GM21390 (cell line): ENCODE results near the gene ATP2C1.
"Not testable (repeated sequence)": the region's sequence is repeated elsewhere in the genome, so short reads cannot be mapped to it uniquely, and the experiment has no call there.

Experiments used
- ATAC-seq: cut with Tn5 transposase; IDR thresholded peaks from one replicate; pipeline ENCODE4 v1.9.1; 2021; ENCODE audit not compliant: unreplicated experiment

ATP2C1 gene

DNA sequence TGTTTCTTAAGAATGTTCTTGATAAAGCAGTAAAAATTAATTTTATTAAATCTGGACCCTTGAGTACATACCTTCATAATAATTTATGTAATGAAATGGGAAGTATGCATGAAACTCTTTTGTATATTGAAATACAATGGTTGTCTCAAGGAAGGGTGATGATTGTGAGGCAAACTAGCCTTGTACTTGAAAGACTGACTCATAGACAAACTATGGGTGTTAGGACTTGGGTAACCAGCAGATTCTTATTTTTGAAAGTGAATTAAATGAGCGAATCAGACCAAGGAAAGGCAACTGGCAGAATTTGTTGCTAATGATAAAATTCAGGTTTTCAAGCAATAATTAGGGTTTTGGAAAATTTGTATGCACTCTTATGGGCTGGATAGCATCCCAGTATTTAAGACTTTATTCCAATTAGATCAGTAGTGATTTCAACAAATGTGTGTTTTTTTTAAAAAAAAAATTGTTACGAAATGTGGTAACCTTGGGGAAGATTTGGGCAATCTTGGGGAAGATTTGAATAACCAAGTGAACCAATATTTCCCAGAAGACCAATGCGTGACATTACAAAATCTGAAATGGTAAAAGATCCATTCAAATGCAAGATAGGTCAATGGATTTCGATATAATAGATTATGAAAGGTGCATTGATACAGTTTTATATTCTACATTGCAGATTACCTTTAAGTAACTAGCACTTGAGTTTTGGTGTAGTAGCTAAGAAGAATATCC, 42.0 kb downstream of the ATP2C1 start:
- no peak for ATAC-seq

DNA sequence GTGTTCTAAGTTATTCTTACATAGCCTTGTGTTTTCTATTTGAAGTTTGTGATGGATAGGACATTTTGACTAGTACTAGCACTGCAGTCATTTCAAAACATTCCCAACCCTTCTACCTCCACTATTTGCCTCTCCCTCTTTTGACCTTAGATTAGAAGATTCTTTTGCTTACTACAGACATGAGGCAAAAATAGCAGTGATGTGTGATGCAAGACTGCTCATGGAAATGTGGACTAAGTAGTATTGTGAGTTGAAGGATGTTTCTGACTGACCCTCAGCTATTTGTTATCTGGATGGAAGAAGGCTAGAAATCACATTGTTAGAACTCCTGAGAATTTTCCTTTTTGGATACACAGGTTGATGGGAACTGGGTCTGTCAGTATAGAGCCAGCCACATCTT, 45.9 kb downstream of the ATP2C1 start:
- ATAC-seq, result no peak

DNA sequence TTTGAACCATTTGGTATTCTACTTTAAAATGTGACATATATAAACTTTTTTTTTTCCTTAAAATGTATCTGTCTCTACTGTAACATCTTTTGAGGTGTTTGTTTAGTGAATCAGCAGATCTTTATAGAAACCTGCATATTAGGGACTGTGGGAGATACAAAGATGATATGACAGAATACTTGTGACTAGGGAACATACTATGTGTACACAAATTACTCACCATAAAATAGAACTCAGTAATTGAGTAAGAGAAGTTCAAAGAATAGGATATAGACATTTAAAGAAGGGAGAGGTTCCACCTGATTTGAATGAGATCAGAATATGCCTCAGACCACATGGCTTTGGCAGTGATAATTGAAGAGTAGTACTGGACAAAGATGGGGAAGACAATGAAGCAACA, 47.9 kb downstream of the ATP2C1 start:
- ATAC-seq, result no peak

DNA sequence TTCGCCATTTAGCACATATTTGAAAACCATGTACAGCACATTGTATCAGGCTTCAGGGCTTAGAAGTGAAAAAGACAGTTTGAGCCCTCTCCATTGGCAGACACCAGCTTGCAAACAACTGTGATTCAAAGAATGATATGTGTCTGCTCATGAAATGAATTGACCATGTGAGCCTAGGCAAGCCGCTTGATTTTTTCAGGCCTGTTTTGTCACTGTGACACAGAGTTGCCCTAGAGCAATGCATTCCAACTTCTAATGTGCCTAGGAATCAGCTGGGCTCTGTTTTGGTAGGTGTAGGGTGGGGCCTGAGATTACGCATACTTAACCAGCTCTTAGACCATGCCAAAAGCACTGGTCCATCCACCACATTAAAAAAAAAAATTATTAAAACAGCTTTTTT, 53.0 kb downstream of the ATP2C1 start:
- no peak for ATAC-seq

DNA sequence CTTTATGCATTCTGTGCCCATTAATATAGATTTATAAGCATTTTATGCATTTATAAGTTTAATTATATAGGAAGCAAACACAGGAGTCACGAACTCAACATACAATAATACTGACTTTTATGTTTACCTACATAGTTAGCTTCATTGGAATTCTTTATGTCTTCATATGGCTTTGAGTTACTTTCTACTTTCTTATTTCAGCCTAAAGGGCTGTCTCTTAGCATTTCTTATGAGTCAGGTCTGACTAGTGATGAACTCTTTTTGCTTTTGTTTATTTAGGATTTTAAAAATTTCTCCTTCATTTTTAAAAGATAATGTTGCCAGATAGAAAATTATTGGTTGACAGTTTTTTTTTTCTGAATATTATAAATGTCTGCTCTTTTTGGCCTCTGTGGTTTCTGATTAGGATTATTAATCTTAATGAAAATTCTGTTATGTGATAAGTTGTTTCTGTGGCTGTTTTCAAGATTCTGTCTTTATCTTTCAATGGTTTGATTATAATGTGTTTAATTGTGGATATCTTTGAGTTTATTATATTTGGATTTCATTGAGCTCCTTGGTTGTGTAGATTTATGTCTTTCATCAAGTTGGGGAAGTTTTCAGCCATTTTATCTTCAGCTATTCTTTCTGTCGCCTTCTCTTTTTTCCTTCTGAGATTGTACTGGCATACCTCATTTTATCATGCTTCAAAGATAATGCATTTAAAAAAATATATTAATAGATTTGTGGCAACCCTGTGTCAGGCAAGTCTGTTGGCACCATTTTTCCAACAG, 54.3 kb downstream of the ATP2C1 start:
- no peak for ATAC-seq

DNA sequence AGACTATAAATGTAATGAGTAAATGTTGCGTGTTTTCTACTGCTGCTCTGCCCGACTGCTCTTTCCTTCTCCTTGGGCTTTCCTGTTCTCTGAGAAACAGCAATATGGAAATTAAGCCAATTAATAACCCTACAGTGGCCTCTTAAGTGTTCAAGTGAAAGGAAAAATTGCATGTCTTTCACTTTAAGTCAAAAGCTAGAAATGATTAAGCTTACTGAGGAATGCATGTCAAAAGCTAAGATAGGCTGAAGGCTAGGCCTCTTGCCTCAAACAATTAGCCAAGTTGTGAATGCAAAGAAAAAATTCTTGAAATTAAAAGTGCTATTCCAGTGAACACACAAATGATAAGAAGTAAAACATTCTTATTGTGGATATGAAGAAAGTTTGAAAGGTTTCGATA, 55.0 kb downstream of the ATP2C1 start:
- ATAC-seq, result no peak

DNA sequence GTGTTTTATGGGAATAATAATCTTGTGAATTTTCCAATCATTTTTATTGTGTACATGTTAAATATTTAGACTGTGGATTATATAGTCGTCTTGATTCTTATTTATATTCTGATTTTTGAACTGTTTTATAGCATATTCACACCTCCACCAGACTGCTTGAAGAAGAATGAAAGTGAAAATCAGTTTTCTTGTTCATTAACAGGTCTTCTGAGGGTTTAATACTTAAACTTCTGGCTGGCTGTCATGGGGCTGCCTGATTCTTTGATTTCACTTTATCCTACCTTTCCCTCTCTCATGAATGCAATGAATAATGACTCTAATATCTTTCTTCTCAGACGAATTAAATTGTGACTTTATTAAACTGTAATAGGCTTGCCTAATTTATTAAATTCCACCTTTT, 56.2 kb downstream of the ATP2C1 start:
- peak; percentile 78 for ATAC-seq

DNA sequence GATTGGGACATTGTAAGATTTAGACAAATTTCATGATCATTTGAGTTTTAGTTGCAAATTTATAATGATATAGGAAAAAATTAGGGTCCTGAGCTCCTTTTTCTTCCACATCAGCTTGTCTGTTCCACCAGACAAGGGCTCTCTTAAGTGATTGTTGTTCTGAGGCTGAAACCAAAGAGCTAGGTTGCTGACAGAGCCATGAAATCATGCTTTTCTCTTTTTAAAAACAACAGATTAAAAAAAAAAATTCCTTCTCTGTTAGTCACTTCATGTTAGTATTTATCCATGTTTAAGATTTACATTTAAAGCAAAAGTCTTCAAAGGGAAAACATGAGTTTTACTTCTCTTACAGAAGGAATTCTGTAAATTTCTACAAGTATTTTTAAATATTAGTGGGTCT, 56.8 kb downstream of the ATP2C1 start:
- ATAC-seq, result no peak

DNA sequence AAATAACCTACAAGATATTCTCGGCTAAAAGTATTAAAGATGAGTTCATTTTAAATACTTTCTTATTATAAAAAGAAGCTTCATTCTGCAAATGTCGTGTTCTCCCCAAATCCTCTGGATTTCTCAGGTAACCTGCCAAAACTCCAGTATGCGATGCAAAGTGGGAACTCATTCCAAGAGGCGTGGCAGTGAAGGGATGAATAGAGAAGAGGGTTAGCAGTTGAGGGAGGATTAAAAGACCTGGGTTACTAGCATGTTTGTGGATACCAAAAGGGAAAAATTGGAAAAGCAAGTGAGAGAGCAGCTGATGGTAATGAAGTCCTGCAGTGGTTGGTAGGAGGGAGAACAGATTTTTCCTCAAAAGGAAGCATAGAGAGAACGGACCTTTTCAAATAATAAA, 61.6 kb downstream of the ATP2C1 start:
- no peak for ATAC-seq

DNA sequence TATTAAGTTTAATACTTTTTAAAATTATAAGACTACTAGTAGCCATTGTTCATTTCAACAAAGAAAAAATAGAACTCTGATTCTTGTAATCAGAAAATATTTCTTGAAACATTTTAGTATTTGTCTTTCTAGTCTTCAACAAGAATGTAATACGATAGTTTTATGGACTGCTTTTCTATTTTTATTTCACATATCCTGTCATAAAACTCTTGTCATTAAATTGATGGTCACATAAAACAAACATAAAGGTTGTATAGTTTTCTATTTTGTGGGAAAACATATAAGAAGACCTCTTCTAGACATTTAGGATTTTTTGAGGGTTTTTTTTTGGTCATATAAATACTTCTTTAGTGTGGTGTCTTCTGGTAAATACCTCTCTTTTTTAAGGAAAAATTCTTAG, 62.4 kb downstream of the ATP2C1 start:
- no peak for ATAC-seq

DNA sequence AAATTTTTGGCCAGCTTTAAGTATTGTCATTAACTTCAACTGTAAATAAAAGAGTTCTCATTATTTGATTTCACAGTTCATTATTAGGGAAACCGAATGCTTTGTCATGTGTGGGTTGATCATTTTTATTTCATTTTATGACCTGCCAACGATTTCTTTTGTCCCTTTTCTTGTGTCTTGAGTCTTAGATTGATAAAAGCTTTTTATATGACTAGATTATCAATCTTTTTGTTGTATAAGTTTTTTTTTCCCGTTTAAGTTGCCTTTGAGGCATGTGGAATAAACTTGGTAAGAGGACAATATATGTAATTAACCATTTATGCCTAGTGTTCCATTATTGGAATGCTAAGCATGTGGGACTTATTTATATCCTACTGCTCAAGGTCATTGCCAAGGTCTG, 62.8 kb downstream of the ATP2C1 start:
- no peak for ATAC-seq

DNA sequence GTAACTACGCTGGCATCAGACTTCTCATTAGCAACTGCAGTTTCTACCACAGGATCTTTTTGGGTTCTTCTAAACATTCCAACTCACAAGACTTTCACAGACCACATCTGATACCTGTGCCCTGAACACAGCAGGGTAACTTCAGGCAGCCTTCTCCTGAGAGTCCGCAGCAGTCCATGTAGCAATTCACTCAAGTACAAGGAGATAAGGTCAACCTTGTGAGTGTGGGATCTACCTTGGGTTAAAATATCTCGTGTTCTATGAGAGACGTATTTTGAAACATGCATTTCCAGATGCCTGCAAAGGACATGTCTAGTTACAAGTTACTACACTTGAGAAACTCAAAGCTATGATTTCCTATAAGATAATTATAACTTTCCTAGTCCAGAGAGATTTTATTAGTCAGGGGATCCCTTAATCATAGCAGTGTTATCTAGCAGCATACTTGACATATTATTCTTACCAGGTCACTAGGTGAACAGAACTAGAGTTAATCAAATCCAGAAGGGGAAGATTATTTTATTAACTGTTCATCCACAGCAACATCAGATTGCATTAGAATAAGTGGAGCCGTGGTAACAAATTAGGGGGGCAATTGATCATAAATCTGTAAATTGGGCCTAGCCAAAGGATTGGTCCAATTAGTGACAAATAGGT, 66.4 kb downstream of the ATP2C1 start:
- ATAC-seq, result no peak

DNA sequence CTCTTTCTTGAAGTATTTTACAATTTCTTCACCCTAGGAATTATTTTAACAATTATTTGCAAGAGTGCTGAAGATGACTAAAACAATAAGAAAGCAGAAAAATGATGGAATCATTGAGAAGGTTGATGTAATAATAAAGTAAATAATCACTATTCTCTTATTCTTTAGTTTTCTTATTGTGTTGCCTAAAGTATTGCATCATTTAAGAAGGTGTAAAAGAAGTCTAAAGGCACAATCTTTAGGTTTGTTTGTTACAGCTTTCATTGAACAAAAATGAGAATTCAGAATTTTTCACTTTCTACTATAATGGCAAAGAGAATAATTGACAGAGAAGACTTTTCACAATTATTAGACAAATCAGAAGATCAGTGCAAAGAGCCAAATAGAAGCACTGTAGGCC, 67.6 kb downstream of the ATP2C1 start:
- ATAC-seq, result no peak

DNA sequence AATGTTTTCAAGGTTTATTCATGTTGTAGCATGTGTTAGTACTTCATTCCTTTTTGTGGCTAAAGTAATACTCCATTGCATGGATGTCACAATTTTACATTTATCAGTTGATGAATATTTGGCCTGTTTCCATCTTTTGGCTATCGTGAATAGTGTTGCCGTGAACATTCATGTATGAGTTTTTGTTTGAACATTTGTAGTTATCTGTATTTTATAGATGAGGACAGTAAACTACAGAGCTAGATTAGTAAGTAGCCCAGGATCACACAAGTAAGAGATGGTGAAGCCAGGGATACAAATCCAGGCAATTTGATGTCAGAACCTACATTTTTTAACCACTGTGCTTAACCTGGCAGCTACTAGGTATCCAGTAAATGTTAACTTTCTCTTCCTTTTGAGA, 69.6 kb downstream of the ATP2C1 start:
- no peak for ATAC-seq

DNA sequence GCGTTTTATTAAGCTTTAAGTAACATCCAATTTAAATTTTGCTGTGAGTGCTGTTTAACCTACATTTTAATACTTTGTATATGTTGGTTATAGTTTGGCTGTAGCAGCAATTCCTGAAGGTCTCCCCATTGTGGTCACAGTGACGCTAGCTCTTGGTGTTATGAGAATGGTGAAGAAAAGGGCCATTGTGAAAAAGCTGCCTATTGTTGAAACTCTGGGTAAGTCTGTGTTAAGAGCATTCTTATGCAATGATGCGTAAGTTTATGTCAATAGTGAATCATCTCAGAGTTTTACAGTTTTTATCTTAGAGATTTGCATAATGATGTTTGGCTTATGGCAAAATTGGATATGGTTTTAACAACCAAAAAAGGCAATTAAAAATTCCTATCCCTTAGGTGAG, 70.0 kb downstream of the ATP2C1 start:
- no peak for ATAC-seq

DNA sequence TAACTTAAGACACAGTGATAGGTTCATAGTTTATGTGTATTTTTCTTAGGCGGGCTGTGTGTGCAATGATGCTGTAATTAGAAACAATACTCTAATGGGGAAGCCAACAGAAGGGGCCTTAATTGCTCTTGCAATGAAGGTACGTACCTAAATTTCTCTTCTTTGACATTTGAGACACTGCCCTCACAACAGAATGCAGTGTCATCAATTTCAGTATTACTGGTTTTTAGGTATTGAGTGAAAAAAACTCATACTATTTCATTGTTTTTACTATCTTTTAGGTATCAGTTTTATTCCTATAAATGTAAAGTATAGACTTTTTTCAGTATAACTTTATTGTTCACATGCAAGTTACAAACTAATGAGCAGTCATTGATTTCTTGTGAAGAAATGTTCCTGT, 73.4 kb downstream of the ATP2C1 start:
- no peak for ATAC-seq

DNA sequence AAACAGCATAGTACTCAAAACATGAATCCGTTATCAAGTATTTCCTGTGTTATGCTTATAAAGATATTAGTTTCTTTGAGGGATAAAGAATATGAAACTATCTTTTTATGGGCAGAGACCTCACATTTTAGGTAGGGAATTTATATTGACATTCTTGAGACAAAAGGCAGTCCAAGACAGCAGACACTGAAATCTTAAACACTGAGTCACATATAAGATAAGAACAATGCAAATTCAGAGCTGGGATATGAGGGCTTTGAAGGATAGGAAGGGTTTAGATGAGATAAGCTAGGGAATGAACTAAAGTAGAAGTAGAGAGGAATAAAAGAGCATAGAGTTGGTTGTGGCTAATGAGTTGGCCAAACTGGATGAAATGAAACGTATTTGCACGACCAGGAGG, 74.3 kb downstream of the ATP2C1 start:
- no peak for ATAC-seq

DNA sequence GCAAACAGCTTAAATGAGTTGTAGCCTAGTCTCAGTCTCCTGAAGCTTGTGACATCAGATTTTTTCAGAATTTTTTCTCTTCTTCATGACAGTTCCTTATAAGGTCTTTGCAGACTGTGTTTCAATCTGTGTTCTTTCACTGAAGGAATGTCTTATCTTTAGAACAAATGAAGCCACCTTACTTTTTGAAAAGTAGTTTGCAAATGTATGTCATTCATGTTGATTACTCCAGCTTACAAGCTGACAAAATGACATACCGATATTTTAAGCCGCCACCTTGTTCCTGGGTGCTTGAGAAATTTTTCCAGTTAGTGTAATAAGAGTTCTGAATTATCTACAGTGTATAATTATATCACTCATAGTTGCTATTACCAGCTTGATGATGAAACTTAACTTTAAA, 75.7 kb downstream of the ATP2C1 start:
- ATAC-seq, result no peak

DNA sequence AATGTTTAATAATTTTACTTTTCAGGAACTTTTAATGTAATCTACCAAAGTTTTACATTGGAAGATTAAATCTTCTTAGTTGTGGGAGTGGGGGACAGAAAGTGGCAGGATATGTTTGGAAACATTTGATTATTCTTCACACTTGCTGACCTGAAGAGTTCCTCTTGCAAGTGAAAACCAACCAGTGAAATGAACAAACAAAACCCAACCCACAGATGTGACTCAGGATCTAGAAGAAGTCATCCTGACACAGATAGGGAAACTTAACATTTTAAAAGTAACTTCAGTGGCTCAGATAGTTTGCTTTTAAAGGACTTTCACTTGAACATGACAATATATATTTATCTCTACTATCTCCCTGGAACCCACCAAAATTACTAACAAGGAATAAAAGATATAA, 77.3 kb downstream of the ATP2C1 start:
- no peak for ATAC-seq

DNA sequence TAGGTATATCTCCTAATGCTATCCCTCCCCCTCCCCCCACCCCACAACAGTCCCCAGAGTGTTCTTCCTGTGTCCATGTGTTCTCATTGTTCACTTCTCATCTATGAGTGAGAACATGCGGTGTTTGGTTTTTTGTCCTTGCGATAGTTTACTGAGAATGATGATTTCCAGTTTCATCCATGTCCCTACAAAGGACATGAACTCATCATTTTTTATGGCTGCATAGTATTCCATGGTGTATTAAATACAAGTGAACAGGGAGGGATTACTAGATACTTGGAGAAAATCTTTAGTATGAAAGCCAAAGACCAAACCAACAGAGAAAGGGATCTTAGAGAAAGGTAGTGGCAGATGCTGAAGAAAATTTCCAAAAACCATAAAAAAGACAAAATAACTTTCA, 78.7 kb downstream of the ATP2C1 start:
- not testable (repeated sequence) for ATAC-seq

DNA sequence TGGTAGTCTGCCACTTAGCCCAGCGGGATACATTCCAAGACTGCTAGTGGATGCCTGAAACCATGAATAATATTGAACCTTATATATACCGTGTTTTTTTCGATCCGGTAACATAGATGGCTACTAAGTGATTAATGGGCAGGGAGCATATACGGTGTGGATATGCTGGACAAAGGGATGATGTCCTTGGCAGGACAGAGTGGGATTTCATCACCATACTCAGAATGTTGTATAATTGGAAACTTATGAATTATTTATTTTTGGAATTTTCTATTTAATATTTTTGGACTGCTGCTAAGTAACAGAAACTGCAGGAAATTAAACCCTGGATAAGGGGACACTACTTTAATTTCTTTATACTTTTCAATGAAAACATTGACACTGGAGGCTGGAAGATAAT, 79.5 kb downstream of the ATP2C1 start:
- no peak for ATAC-seq

DNA sequence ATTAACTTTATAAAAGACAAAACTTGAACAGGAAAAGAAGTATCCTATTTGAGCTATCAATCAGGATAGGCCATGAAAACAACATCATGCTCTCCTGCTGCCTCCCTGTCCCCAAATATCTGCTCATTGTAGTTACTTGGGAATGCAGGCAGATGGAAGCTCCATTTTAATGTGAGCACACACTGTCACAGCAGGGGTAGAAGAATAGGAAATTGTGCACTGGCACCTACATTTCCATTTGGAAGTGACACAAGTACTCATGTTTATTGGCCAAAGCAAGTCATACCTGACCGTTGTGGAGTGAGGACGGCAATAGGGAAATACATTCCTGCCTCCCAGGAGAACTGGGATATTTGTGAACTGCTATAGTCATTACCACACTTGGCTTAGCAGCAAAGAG, 80.3 kb downstream of the ATP2C1 start:
- ATAC-seq, result no peak
